Endodermal cell (in vitro differentiated cells): ENCODE data around the gene NPHP4. TPM values are rescaled to one million over a fixed set of nuclear protein-coding genes. Genes with fewer than 3 reads are reported as not detected.

ENCODE experiments used
- DNase-seq: peaks from one replicate; pipeline ENCODE4 v3.0.0-alpha.2; 2017
- H3K27ac ChIP-seq: 2 replicates; pipeline ENCODE4 v1.5.1; 2013; ENCODE audit warnings: mild to moderate bottlenecking, low read depth, low read length, moderate library complexity
- H3K27me3 ChIP-seq: 2 replicates; pipeline ENCODE4 v1.6.1; 2013; ENCODE audit warnings: mild to moderate bottlenecking, low read length, moderate library complexity; ENCODE audit not compliant: insufficient read depth, control insufficient read depth, poor library complexity, severe bottlenecking
- H3K36me3 ChIP-seq: 2 replicates; pipeline ENCODE4 v1.7.0; 2013; ENCODE audit warnings: mild to moderate bottlenecking, low read length, moderate library complexity; ENCODE audit not compliant: control insufficient read depth, insufficient read depth
- H3K4me1 ChIP-seq: one replicate; pipeline ENCODE4 v1.7.0; 2013; ENCODE audit warnings: low read length; ENCODE audit not compliant: control insufficient read depth, insufficient read depth
- H3K4me3 ChIP-seq: 2 replicates; pipeline ENCODE4 v1.5.1; 2013; ENCODE audit warnings: mild to moderate bottlenecking, low read length, moderate library complexity
- H3K9ac ChIP-seq: 2 replicates; pipeline ENCODE4 v1.6.1; 2013; ENCODE audit warnings: mild to moderate bottlenecking, low read length, moderate library complexity; ENCODE audit not compliant: poor library complexity, severe bottlenecking; ENCODE audit errors: extremely low read depth
- H3K9me3 ChIP-seq: 2 replicates; pipeline ENCODE4 v1.6.1; 2013; ENCODE audit warnings: mild to moderate bottlenecking, low read length, moderate library complexity; ENCODE audit not compliant: control insufficient read depth
- H3K27ac Mint-ChIP-seq: 2 replicates; pipeline ENCODE4 v1.8.0; 2020; ENCODE audit warnings: mixed read lengths
- H3K27me3 Mint-ChIP-seq: 2 replicates; pipeline ENCODE4 v1.8.0; 2021; ENCODE audit warnings: mild to moderate bottlenecking, mixed read lengths; ENCODE audit not compliant: insufficient read depth
- H3K36me3 Mint-ChIP-seq: 2 replicates; pipeline ENCODE4 v1.8.0; 2020; ENCODE audit warnings: low read depth, mixed read lengths
- H3K4me1 Mint-ChIP-seq: 2 replicates; pipeline ENCODE4 v1.8.0; 2020; ENCODE audit warnings: mixed read lengths
- H3K4me3 Mint-ChIP-seq: 2 replicates; pipeline ENCODE4 v1.8.0; 2020; ENCODE audit warnings: mild to moderate bottlenecking, moderate library complexity, mixed read lengths
- H3K9me3 Mint-ChIP-seq: 2 replicates; pipeline ENCODE4 v1.8.0; 2020; ENCODE audit warnings: mild to moderate bottlenecking, mixed read lengths
- CTCF ChIP-seq: fragments of 200-600 bp; sonication (generic); conservative IDR thresholded peaks from 2 replicates; pipeline ENCODE4 v1.5.0; 2021; ENCODE audit warnings: antibody characterized with exemption, mild to moderate bottlenecking
- WGBS, 2 experiments: methylation state at CpG; one replicate each; pipeline versions ENCODE4 v1.1.5 to v1.1.7; 2013; ENCODE audit warnings: missing lambda C conversion rate in 2 of 2, mixed read lengths in 1 of 2; ENCODE audit not compliant: insufficient coverage in 1 of 2, insufficient read length in 1 of 2; 5-methylcytosine and 5-hydroxymethylcytosine counted together
- total RNA-seq, 2 donors: library from RNA; stranded (reverse); fragmentation: NEBNext Ultra II Directional in 1 of 2; extraction: Animal tissue kit (Norgen Biotek cat#: 25700) in 1 of 2; gene quantifications; 2 replicates in 1 of 2; 3 replicates in 1 of 2; pipeline ENCODE4 v1.2.1, GENCODE V29; 2021

The NPHP4 gene
- total RNA-seq, 2 donors from 2014 or later = 19.1 to 25.4 TPM

GRCh38 chr1:5915587-5916571 lies 76.3 kb downstream of the NPHP4 start:
- no peak overlapping the region for H3K4me3 ChIP-seq
- peak; percentile 61 for DNase-seq
- H3K36me3 ChIP-seq = no peaks in the 10 kb centered on the region
- peaks cover 2% of the 10 kb centered on the region for H3K4me1 Mint-ChIP-seq
- H3K9ac ChIP-seq = no peak overlapping the region
- no peaks in the 10 kb centered on the region for H3K9me3 Mint-ChIP-seq
- H3K4me3 Mint-ChIP-seq = no peak overlapping the region
- peaks cover 9% of the 10 kb centered on the region for H3K36me3 Mint-ChIP-seq
- no peaks in the 10 kb centered on the region for H3K27me3 ChIP-seq
- no peaks in the 10 kb centered on the region for H3K27me3 Mint-ChIP-seq
- peak; percentile 83 for TF ChIP-seq CTCF
- H3K4me1 ChIP-seq = no peaks in the 10 kb centered on the region
- no peak overlapping the region for H3K27ac ChIP-seq
- H3K27ac Mint-ChIP-seq = peak overlapping the region; percentile 11
- WGBS, 2 experiments = 68 to 72% methylated on average over 9 to 10 of the region's 11 CpGs
- no peaks in the 10 kb centered on the region for H3K9me3 ChIP-seq

GRCh38 chr1:5914676-5915365 lies 77.4 kb downstream of the NPHP4 start:
- no peaks in the 10 kb centered on the region for H3K9me3 Mint-ChIP-seq
- H3K4me1 ChIP-seq = no peaks in the 10 kb centered on the region
- no peaks in the 10 kb centered on the region for H3K27me3 ChIP-seq
- 86 to 89% methylated on average over 8 to 14 of the region's 14 CpGs for WGBS, 2 experiments
- H3K27me3 Mint-ChIP-seq = no peaks in the 10 kb centered on the region
- H3K27ac ChIP-seq = no peak overlapping the region
- peaks cover 9% of the 10 kb centered on the region for H3K36me3 Mint-ChIP-seq
- H3K9me3 ChIP-seq = no peaks in the 10 kb centered on the region
- no peaks in the 10 kb centered on the region for H3K36me3 ChIP-seq
- peak overlapping the region; percentile 14 for H3K27ac Mint-ChIP-seq
- no peak overlapping the region for H3K4me3 ChIP-seq
- no peak overlapping the region for H3K4me3 Mint-ChIP-seq
- H3K4me1 Mint-ChIP-seq = peaks cover 2% of the 10 kb centered on the region
- peak; percentile 28 for DNase-seq
- no peak for TF ChIP-seq CTCF
- H3K9ac ChIP-seq = no peak overlapping the region

GRCh38 chr1:5913876-5914275 lies 78.3 kb downstream of the NPHP4 start:
- no peaks in the 10 kb centered on the region for H3K9me3 ChIP-seq

More at GRCh38 chr1:5913876-5914275, 78.3 kb downstream of the NPHP4 start:
- Mint-ChIP-seq H3K36me3 (peaks cover 9% of the 10 kb centered on the region), H3K4me1 (peaks cover 2% of the 10 kb centered on the region), H3K27me3 (no peaks in the 10 kb centered on the region), H3K27ac (no peak overlapping the region), H3K4me3 (no peak overlapping the region), H3K9me3 (no peaks in the 10 kb centered on the region)
- H3K9ac ChIP-seq = no peak overlapping the region
- WGBS, 2 experiments = 95% methylated on average over 10 of the region's 10 CpGs; no CpG with 5 or more reads in 1 of the 2 experiments
- H3K4me3 ChIP-seq = no peak overlapping the region
- H3K4me1 ChIP-seq = no peaks in the 10 kb centered on the region
- H3K27ac ChIP-seq = no peak overlapping the region
- H3K27me3 ChIP-seq = no peaks in the 10 kb centered on the region
- no peak for TF ChIP-seq CTCF
- DNase-seq = peak; percentile 37
- no peaks in the 10 kb centered on the region for H3K36me3 ChIP-seq
